H1 (cell line): ENCODE measurements around the gene NLRP11. TPM values are rescaled to one million over a fixed set of nuclear protein-coding genes. Genes with fewer than 3 reads are reported as not detected.

Experiments
- CTCF ChIA-PET: fragments of 300-600 bp; sonication (Branson Sonifier 250); formaldehyde crosslinking; loops from one replicate; lab custom pipeline; 2021; ENCODE audit not compliant: partially characterized antibody; lab: Charles Lee
- POLR2A ChIA-PET: fragments of 300-600 bp; sonication (Branson Sonifier 250); formaldehyde crosslinking; loops from one replicate; lab custom pipeline; 2021; ENCODE audit warnings: inconsistent platforms; ENCODE audit not compliant: partially characterized antibody; lab: Charles Lee
- DNase-seq, 2 experiments: peaks; one replicate each; pipeline versions ENCODE4 v3.0.0 to v3.0.0-alpha.2; 2010 to 2022; ENCODE audit warnings: low spot score in 2 of 2, low read depth in 1 of 2, mixed read lengths in 1 of 2
- FAIRE-seq: peaks from 2 replicates; lab custom pipeline; 2011; peaks lifted over from hg19 to GRCh38; lab: Jason Lieb, UNC
- H2AFZ ChIP-seq: 2 replicates; pipeline ENCODE4 v1.8.1; 2012; ENCODE audit warnings: low read length, inconsistent platforms
- H2AK5ac ChIP-seq: 2 replicates; pipeline ENCODE4 v1.6.1; 2013; ENCODE audit warnings: low read depth, low read length
- H2BK120ac ChIP-seq: replicated peaks from 2 replicates; pipeline ENCODE3; 2013; ENCODE audit warnings: low read depth, low read length, inconsistent platforms
- H2BK12ac ChIP-seq: 2 replicates; pipeline ENCODE4 v1.6.1; 2013; ENCODE audit warnings: low read depth, low read length
- H2BK15ac ChIP-seq: 2 replicates; pipeline ENCODE4 v1.6.1; 2013; ENCODE audit warnings: low read length
- H2BK20ac ChIP-seq: 2 replicates; pipeline ENCODE4 v1.6.1; 2013; ENCODE audit warnings: low read length
- H2BK5ac ChIP-seq: 2 replicates; pipeline ENCODE4 v1.6.1; 2013; ENCODE audit warnings: low read depth, low read length
- H3K14ac ChIP-seq: 2 replicates; pipeline ENCODE4 v1.6.1; 2013; ENCODE audit warnings: inconsistent platforms; ENCODE audit not compliant: insufficient read length
- H3K18ac ChIP-seq: 2 replicates; pipeline ENCODE4 v1.6.1; 2013; ENCODE audit warnings: low read length; ENCODE audit errors: extremely low read depth
- H3K23ac ChIP-seq: 2 replicates; pipeline ENCODE4 v1.6.1; 2013; ENCODE audit warnings: inconsistent platforms; ENCODE audit not compliant: insufficient read length
- H3K23me2 ChIP-seq: 2 replicates; pipeline ENCODE4 v1.6.1; 2013; ENCODE audit warnings: low read depth, low read length
- H3K27ac ChIP-seq: 2 replicates; pipeline ENCODE4 v1.6.1; 2011; ENCODE audit warnings: low read depth, low read length, inconsistent platforms
- H3K27me3 ChIP-seq, 4 experiments: replicated peaks in 1 of 4; 1 replicate in 1 of 4; 2 replicates in 3 of 4; pipeline versions ENCODE4 v1.6.1 to v1.8.1; 2011 to 2013; ENCODE audit warnings: low read length in 3 of 4, mild to moderate bottlenecking in 3 of 4, inconsistent platforms in 2 of 4, mixed read lengths in 2 of 4, moderate library complexity in 1 of 4; ENCODE audit not compliant: control insufficient read depth in 3 of 4, insufficient read depth in 3 of 4; ENCODE audit errors: extremely low read depth in 1 of 4
- H3K36me3 ChIP-seq, 4 experiments: 2 replicates each; pipeline versions ENCODE4 v1.6.1 to v1.8.1; 2011 to 2013; ENCODE audit warnings: mild to moderate bottlenecking in 4 of 4, low read length in 3 of 4, moderate library complexity in 2 of 4, control low read depth in 1 of 4, inconsistent platforms in 1 of 4; ENCODE audit not compliant: insufficient read depth in 4 of 4, control insufficient read depth in 2 of 4
- H3K4ac ChIP-seq: replicated peaks from 2 replicates; pipeline ENCODE3; 2013; ENCODE audit warnings: low read length, low read depth, mixed read lengths, inconsistent platforms; ENCODE audit not compliant: insufficient read length
- H3K4me1 ChIP-seq, 4 experiments: replicated peaks in 1 of 4; 1 replicate in 1 of 4; 2 replicates in 3 of 4; pipeline versions ENCODE4 v1.6.1 to v1.8.1; 2011 to 2013; ENCODE audit warnings: low read length in 3 of 4, inconsistent platforms in 2 of 4, mixed read lengths in 1 of 4; ENCODE audit not compliant: insufficient read depth in 4 of 4, control insufficient read depth in 3 of 4
- H3K4me2 ChIP-seq, 2 experiments: 2 replicates each; pipeline versions ENCODE4 v1.6.1 to v1.8.1; 2011 to 2013; ENCODE audit warnings: low read depth in 2 of 2, low read length in 2 of 2, control low read depth in 1 of 2, inconsistent platforms in 1 of 2, mild to moderate bottlenecking in 1 of 2; ENCODE audit not compliant: insufficient read depth in 1 of 2
- H3K4me3 ChIP-seq, 4 experiments: fragments of 200-600, 300-600 bp in 1 of 4; sonication (generic), shearing (Covaris generic), sonication (Bioruptor Twin) in 1 of 4; 2 replicates each; pipeline versions ENCODE4 v1.5.1 to v1.8.1; 2011 to 2016; ENCODE audit warnings: low read length in 4 of 4, low read depth in 3 of 4, control low read depth in 2 of 4, inconsistent platforms in 2 of 4, mild to moderate bottlenecking in 2 of 4, mixed read lengths in 1 of 4, moderate library complexity in 1 of 4; ENCODE audit not compliant: insufficient read depth in 2 of 4; ENCODE audit errors: extremely low read depth in 1 of 4
- H3K56ac ChIP-seq: replicated peaks from 2 replicates; pipeline ENCODE3; 2013; ENCODE audit warnings: low read depth, mild to moderate bottlenecking, mixed read lengths, low read length, inconsistent platforms; ENCODE audit not compliant: insufficient read length
- H3K79me1 ChIP-seq: 2 replicates; pipeline ENCODE4 v1.6.1; 2013; ENCODE audit warnings: low read depth, low read length, control low read depth
- H3K79me2 ChIP-seq, 2 experiments: 2 replicates each; pipeline versions ENCODE4 v1.6.1 to v1.8.1; 2012 to 2013; ENCODE audit warnings: low read length in 2 of 2, mild to moderate bottlenecking in 2 of 2, inconsistent platforms in 1 of 2; ENCODE audit not compliant: insufficient read depth in 2 of 2, control insufficient read depth in 1 of 2
- H3K9ac ChIP-seq, 4 experiments: replicated peaks in 1 of 4; 1 replicate in 1 of 4; 2 replicates in 3 of 4; pipeline versions ENCODE4 v1.6.1 to v1.8.1; 2011 to 2013; ENCODE audit warnings: low read depth in 3 of 4, low read length in 3 of 4, control low read depth in 2 of 4, mild to moderate bottlenecking in 2 of 4, moderate library complexity in 2 of 4, inconsistent platforms in 1 of 4; ENCODE audit errors: extremely low read depth in 1 of 4
- H3K9me3 ChIP-seq, 2 experiments: 2 replicates each; pipeline versions ENCODE4 v1.6.1 to v1.8.1; 2012 to 2013; ENCODE audit warnings: mild to moderate bottlenecking in 2 of 2, moderate library complexity in 2 of 2, control low read depth in 1 of 2, inconsistent platforms in 1 of 2, low read depth in 1 of 2, low read length in 1 of 2, mixed read lengths in 1 of 2; ENCODE audit not compliant: insufficient read depth in 2 of 2
- H4K20me1 ChIP-seq, 2 experiments: replicated peaks in 1 of 2; 2 replicates each; pipeline versions ENCODE3 to v1.8.1; 2011 to 2013; ENCODE audit warnings: inconsistent platforms in 2 of 2, low read length in 2 of 2, mild to moderate bottlenecking in 1 of 2; ENCODE audit not compliant: insufficient read depth in 2 of 2, control insufficient read depth in 1 of 2
- H4K5ac ChIP-seq: 2 replicates; pipeline ENCODE4 v1.6.1; 2013; ENCODE audit warnings: low read length, low read depth, mixed read lengths, inconsistent platforms; ENCODE audit not compliant: insufficient read length
- H4K8ac ChIP-seq: 2 replicates; pipeline ENCODE4 v1.8.0; 2013; ENCODE audit warnings: mild to moderate bottlenecking, moderate library complexity, low read length, inconsistent platforms; ENCODE audit not compliant: insufficient read depth; ENCODE audit errors: extremely low read depth
- H4K91ac ChIP-seq: replicated peaks from 2 replicates; pipeline ENCODE3; 2013; ENCODE audit warnings: low read length, mixed read lengths, inconsistent platforms; ENCODE audit not compliant: insufficient read length
- BACH1 ChIP-seq: IDR thresholded peaks from 2 replicates; pipeline ENCODE4 v1.6.1; 2012; ENCODE audit warnings: low read length, improper control_type of control experiment
- CBX8 ChIP-seq: fragments of 300-800, 300-1000 bp; sonication (generic); IDR thresholded peaks from 2 replicates; pipeline ENCODE4 v1.7.1; 2016; ENCODE audit warnings: low read depth, low read length, borderline replicate concordance
- HDAC6 ChIP-seq: IDR thresholded peaks from one replicate; pipeline ENCODE4 v1.7.1; 2012; ENCODE audit warnings: low read depth, mild to moderate bottlenecking, inconsistent platforms, low read length, moderate library complexity
- KDM4A ChIP-seq: IDR thresholded peaks from one replicate; pipeline ENCODE4 v1.7.1; 2012; ENCODE audit warnings: low read depth, mild to moderate bottlenecking, moderate library complexity, low read length, inconsistent platforms; ENCODE audit not compliant: severe bottlenecking
- RXRA ChIP-seq: IDR thresholded peaks from 2 replicates; pipeline ENCODE4 v1.6.1; 2011; ENCODE audit warnings: low read depth, mild to moderate bottlenecking, low read length, moderate library complexity; ENCODE audit not compliant: insufficient read depth
- SRF ChIP-seq: IDR thresholded peaks from 2 replicates; pipeline ENCODE4 v1.6.1; 2011; ENCODE audit warnings: mild to moderate bottlenecking, low read depth, low read length, moderate library complexity
- TEAD4 ChIP-seq: IDR thresholded peaks from 2 replicates; pipeline ENCODE4 v1.6.1; 2012; ENCODE audit warnings: low read depth, low read length, inconsistent platforms, mixed read lengths
- WGBS, 2 experiments: shearing (Covaris generic) in 1 of 2; methylation state at CpG; one replicate each; pipeline versions ENCODE4 v1.1.6 to v1.1.7; 2013 to 2015; ENCODE audit warnings: low lambda C conversion rate in 2 of 2, mixed read lengths in 2 of 2, inconsistent platforms in 1 of 2, low coverage in 1 of 2, missing lambda C conversion rate in 1 of 2; ENCODE audit not compliant: insufficient replicate concordance in 2 of 2, insufficient coverage in 1 of 2, insufficient read length in 1 of 2; ENCODE audit errors: extremely low coverage in 1 of 2, missing lambda C conversion rate in 1 of 2; 5-methylcytosine and 5-hydroxymethylcytosine counted together
- polyA plus RNA-seq, 7 experiments: library from polyadenylated mRNA; depleted of rRNA in 3 of 7; stranded (reverse) in 5 of 7; unstranded in 2 of 7; fragments of >200 nt in 5 of 7; fragments of 200-250 nt in 2 of 7; gene quantifications; 1 replicate in 5 of 7; 2 replicates in 1 of 7; 4 replicates in 1 of 7; pipeline versions ENCODE4 v1.2.1 to v1.2.3, GENCODE V29; 2011 to 2013; ENCODE audit warnings: missing spikeins in 2 of 7, mixed read lengths in 2 of 7
- total RNA-seq: library from RNA; stranded (reverse); fragmentation: NEBNext Ultra II Directional; extraction: Animal tissue kit (Norgen Biotek cat#: 25700); gene quantifications from 2 replicates; pipeline ENCODE4 v1.2.1, GENCODE V29; 2021

Gene NLRP11
- total and polyA plus RNA-seq, 2 of the 8 experiments (the other 6 are each of a cell fraction or from before 2014, with no cell fraction given) = not detected

DNA sequence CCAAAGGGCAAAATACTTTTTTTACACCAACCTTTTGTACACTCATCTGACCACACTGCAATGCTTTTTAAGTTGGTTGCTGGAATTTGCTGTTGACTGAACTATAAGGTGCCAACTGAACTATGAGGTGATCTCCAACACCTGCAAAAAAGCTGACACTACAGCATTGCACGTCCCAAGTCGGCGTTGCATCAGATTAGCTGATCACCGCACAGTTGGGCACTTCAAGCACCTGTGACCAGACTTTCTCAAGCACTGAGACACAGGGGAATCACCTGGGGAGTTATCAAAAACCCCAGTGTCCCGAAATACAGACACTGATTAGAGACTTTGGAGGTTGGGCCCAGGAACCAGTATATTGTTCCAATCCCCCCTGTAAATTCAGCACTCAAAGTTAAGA lies 1.1 kb downstream of the NLRP11 start:
- Histone ChIP-seq H2AFZ (no peak overlapping the region), H3K23ac (no peak overlapping the region), H2AK5ac (no peak overlapping the region), H3K79me2 (no peaks in the 10 kb centered on the region), H3K36me3 (no peaks in the 10 kb centered on the region), H3K14ac (no peak overlapping the region), H2BK20ac (no peak overlapping the region), H4K20me1 (no peaks in the 10 kb centered on the region), H3K9me3 (peaks cover 26 to 61% of the 10 kb centered on the region in 2 experiments), H2BK15ac (no peak overlapping the region), H2BK12ac (no peak overlapping the region), H3K9ac (no peak overlapping the region), H2BK5ac (no peak overlapping the region), H3K4me1 (no peaks in the 10 kb centered on the region), H4K5ac (no peak overlapping the region), H3K27ac (no peak overlapping the region), H3K79me1 (no peaks in the 10 kb centered on the region), H4K8ac (no peak overlapping the region), H3K18ac (no peak overlapping the region), H3K4ac (no peak overlapping the region), H3K56ac (no peak overlapping the region), H3K4me2 (no peak overlapping the region), H2BK120ac (no peak overlapping the region), H4K91ac (no peak overlapping the region), H3K27me3 (no peaks in the 10 kb centered on the region), H3K4me3 (no peak overlapping the region), H3K23me2 (no peaks in the 10 kb centered on the region)
- no peak for FAIRE-seq
- DNase-seq = no peak
- 93% methylated on average over 5 of the region's 5 CpGs; no CpG with 5 or more reads in 1 of the 2 experiments for WGBS, 2 experiments
- ChIA-PET CTCF (interaction anchor here (0.9 kb wide), 1 partner anchor 26 kb away, joined by 5 read pairs; no protein-coding TSS in a partner anchor), POLR2A (no interaction called here)
- no peak for TF ChIP-seq KDM4A
- no peak for TF ChIP-seq HDAC6
- TF ChIP-seq TEAD4 = no peak
- TF ChIP-seq SRF = no peak
- no peak for TF ChIP-seq BACH1
- TF ChIP-seq CBX8 = no peak
- TF ChIP-seq RXRA = no peak
